ENCODE data around the gene CMTR1. TPM values are rescaled to one million over a fixed set of nuclear protein-coding genes. Genes with fewer than 3 reads are reported as not detected.
"Not testable (repeated sequence)": the region's sequence is repeated elsewhere in the genome, so short reads cannot be mapped to it uniquely, and the experiment has no call there.

CMTR1 gene, protein sequence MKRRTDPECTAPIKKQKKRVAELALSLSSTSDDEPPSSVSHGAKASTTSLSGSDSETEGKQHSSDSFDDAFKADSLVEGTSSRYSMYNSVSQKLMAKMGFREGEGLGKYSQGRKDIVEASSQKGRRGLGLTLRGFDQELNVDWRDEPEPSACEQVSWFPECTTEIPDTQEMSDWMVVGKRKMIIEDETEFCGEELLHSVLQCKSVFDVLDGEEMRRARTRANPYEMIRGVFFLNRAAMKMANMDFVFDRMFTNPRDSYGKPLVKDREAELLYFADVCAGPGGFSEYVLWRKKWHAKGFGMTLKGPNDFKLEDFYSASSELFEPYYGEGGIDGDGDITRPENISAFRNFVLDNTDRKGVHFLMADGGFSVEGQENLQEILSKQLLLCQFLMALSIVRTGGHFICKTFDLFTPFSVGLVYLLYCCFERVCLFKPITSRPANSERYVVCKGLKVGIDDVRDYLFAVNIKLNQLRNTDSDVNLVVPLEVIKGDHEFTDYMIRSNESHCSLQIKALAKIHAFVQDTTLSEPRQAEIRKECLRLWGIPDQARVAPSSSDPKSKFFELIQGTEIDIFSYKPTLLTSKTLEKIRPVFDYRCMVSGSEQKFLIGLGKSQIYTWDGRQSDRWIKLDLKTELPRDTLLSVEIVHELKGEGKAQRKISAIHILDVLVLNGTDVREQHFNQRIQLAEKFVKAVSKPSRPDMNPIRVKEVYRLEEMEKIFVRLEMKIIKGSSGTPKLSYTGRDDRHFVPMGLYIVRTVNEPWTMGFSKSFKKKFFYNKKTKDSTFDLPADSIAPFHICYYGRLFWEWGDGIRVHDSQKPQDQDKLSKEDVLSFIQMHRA
- polyA plus RNA-seq (2013, experiment 1 of 2; ENCODE audit: insufficient read length): 25.1 TPM
- 21.1 TPM for polyA plus RNA-seq (2013, experiment 2 of 2; ENCODE audit: insufficient read length)

DNA sequence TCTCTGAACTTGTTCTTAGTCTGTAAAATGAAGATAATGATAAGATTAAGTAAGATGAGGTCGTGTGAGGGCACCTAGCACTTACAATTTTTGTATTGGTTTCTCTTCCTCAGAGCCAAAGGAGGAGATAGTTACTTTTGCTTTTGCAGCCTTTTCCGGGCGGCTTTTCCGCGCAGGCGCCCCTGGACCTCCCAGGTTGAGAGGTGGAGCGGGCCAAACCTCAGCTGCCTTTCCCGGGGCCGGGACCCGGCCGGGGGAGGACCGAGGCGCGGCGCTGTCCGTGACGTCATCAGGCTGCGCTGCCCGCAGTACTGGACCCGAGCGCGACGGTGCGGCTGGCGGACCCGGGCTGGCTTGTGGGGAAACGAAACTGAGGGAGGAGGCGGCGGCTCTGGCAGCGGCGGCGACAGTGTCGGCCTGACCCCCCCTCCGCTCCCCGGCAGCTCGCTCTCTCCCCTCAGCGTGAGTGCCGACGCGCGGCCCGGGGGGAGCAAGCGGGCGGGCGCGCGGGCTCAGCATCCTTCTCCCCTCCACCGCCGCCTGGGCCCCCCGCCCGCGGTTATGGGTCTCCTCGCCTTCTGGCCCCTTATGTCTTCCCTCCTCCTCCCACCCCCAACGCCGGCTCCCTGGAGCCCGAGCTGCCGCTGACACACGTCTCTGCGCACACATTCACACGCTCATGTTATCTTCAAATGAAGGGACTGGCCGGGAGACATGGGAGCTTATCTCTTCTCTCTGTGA is at the start of gene CMTR1:
Gene CMTR1 (plus strand): TSS at position 306 of the 741 bp plus-strand sequence. CDS start 2,409 bp downstream, outside the sequence.
- DNase-seq: peak; percentile 90

DNA sequence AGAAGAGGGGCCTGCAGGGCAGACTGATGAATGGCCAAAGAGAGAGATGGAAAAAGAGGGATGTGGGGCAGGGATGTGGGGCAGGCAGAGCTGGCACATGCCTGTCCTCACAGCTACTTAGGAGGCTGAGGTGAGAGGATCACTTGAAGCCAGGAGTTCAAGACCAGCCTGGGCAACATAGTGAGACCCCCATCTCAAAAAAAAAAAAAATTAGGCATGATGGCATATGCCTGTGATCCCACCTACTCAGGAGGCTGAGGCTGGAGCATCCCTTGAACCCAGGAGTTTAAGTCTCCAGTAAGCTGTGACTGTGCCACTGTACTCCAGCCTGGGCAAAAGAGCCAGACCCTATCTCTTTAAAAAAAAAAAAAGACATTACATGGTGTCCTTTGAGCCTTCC is 44.4 kb upstream of the CMTR1 start:
- no peak for DNase-seq

DNA sequence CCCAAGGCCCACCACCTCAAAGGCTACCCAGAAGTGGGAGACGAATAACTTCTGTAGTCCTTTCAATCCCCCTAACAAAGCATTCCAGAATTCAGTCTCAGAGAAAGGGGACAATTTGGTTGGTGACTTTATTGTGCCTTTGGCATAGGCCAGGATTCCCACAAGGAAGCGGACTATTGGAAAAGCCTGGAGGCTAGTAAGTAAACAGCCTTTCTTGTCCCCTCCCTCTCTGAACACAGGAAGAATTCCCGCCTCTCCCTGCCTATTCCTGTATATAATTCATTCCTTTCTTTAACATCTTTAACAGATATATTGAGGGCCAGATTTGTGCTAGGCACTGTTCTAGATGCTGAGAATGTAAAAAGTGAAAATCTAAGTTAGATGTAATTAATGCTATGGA is 43.2 kb upstream of the CMTR1 start:
- DNase-seq: no peak

DNA sequence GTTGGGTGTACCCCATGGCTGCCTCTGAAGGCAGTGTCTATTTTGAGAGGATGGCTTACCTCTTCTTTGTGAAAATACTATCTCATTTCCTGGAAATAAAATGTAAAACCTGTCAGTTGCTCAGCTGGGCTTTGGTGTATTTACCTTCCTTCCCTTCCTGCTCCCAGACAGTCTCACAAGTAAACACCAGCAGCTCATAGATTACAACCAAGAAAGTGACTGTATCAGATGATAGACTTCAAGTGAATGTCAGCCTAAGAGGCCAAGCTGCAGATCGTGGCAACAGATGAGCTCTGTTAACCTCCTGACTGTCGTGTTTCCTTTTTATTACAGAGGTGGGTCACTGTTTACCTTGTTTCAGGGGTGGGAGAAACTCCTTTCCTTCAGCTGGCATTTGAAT is 41.9 kb upstream of the CMTR1 start:
- no peak for DNase-seq

DNA sequence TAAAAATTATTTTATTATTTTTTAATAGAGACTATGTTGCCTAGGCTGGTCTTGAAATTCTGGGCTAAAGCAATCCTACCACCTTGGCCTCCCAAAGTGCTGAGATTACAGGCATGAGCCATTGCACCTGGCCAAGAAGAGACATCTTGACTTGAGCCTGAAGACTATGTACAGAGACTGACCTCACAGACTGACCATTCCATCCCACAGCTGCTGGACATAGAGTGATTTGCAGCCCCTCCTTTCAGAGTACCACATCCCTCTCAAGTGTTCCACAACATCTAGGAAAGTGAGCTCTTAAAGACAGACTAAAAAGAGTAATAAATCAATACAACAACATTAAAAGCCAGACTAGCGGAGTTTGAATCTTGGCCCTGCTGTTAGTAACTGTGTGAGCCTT is 40.2 kb upstream of the CMTR1 start:
- DNase-seq: no peak

DNA sequence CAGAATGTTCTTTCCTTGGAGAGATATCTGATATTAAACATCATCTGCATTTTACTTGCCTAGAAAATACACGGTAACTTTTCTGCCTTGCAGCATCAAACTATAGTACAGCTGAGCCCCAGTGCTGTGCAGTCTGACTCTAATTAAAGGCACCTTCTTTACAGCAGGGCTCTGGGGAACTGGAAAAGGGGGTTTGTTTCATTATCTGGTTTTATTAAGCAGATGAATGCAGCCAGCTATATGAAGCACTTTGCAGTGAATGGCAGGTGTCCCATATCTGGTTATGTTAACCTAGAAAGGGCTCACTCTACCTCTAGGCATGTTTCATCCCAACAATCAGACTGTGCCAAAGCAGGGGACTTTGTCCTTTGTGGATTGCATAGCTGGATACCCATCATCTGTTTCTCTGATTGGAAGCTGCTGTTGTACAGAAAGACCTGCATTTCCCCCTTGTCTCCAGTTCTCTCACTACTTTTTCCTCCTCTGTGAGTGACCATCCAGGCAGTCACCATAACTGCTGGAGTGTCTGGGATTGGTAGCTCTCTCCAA is 39.6 kb upstream of the CMTR1 start:
- DNase-seq: no peak

DNA sequence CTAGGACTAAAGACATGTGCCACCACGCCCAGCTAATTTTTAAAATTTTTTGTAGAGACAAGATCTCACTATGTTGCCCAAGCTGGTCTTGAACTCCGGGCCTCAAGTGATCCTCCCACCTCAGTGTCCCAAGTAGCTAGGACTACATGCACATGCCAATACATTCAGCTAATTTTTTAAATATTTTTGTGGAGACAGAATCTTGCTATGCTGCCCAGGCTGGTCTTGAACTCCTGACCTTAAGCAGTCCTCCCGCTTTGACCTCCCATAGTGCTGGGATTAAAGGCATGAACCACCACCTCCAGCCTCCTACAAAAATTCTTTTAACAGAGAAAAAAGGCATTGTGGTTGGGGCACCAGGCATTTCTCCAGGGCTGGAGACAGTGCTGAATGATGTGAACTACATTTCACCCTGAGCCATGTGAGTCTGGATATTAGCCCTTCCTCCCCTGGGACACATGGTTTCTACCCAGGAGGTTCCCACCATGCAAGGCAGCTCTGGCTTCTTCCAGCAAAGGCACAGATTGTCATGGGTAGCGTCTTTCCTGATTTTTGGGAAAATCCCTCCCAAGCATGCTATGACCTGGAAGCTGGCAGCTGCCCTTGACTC is 36.3 kb upstream of the CMTR1 start:
- DNase-seq: peak; percentile 76

DNA sequence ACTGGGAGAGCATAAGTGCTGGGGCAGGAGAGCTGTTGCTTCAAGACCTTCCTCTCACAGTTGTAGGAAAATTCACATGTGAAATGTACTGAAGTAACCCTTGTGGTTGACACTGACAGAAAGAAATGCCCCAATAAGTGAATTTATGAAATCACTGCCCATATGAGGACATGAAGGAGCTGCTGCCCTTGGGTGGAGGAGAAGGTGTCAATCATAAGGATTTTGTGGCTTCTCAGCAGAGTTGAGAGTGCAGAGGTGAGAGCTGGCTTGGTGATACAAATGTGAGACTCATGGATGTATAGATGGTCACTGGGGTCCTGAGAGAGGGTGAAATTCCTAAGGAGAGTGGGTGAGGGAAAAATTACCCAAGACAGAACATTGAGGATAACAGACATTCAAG is 33.9 kb upstream of the CMTR1 start:
- DNase-seq: no peak

DNA sequence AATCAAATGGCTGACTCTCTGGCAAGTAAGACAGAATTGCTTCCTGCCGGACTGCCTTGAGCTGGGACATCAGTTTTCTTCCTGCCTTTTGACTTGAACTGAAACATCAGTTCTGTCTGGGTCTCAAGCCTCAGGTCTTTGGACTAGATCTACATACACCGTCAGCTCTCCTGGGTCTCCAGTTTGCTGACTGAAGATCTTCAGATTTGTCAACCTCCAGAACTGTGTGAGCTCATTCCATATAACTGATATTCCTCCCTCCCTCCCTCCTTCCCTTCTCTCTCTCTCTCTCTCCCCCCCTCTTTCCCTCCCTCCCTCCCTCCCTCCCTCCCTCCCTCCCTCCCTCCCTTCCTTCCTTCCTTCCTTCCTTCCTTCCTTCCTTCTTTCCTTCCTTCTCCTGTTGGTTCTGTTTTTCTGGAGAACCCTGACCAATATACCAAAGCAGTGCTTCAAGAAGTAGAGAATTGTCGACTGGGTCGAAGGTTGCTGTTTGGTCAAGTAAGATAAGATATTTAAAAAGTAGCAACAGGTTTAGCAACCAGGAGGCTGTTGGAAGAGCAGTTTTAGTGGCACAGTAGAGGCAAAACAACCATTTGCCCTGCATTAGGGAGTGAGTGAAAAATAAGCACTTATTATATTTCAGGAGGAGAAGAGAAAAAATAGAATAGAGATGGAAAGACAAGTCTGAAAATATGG is 33.1 kb upstream of the CMTR1 start:
- no peak for DNase-seq

DNA sequence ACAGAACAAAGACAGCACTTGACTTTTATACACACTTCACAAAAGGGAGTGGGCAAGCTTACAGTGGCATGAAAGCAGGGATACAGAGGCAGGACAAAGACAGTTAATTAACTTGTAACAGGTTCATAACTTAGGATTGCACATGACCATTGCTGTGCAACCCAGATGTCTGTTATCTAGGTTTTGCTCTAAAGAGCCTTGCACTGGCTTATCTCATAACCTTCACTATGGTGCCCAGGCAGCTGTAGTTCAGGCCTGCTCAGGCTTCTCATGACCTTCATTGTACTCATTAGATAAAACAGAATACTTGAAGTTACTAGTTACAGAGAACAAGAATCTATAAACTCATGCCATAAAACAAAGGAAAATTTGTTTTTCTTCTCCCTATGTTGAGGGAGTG is 31.4 kb upstream of the CMTR1 start:
- not testable (repeated sequence) for DNase-seq

DNA sequence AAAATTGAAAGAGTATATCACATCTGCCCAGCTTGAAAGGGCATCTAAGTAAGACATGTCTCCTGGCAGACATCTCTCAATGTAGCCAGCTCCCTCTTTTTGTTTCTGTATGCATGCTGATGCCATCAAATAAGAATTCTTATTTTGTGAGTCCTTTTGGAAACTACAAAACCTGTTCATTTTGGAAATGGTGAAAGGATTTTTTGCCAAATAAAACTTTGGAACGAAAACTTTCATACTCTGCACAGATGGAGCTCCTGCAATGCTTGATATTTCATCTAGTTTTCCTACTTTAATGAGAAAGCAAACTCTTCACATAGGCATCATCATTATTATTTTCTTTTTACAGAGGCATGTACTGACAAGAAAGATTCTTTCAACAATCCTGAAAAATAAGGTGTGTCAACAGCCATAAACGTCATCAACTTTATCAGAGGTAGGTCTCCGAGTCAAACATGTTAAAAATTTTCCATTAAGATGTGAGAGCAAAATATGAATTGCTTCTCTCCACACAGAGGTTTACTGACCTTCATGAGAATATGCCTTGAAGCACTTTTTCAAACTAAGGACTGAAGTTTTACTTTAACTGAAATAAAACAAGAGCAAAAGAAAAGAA is 26.2 kb upstream of the CMTR1 start:
- no peak for DNase-seq

DNA sequence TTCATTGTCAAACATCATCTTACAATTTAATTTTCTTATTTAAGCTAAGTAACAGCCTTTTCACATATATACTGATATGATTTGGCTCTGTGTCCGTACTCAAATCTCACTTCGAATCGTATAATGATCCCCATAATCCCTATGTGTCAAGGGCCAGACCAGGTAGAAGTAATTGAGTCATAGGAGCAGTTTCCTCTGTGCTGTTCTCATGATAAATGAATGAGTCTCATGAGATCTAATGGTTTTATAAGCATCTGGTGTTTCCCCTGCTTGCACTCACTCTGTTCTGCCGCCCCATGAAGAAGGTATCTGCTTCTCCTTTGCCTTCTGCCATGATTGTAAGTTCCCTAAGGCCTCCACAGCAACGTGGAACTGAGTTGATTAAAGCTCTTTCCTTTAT is 25.1 kb upstream of the CMTR1 start:
- no peak for DNase-seq

DNA sequence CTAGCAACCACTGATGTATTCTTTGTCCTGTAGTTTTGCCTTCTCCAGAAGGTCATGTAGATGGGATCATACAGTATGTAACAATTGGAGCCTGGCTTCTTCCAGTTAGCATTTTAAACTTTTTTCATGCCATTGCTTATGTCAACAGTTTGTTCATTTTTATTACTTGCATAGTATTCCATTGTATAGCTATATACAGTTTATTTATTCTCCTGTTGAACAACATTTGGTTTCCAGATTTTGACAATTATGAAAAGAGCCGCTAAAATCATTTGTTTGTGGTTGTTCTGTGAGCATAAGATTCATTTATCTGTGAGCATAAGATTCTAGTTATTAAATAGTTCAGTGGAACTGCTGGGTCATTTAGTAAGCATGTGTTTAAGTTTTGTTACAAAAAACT is 23.5 kb upstream of the CMTR1 start:
- DNase-seq: no peak

DNA sequence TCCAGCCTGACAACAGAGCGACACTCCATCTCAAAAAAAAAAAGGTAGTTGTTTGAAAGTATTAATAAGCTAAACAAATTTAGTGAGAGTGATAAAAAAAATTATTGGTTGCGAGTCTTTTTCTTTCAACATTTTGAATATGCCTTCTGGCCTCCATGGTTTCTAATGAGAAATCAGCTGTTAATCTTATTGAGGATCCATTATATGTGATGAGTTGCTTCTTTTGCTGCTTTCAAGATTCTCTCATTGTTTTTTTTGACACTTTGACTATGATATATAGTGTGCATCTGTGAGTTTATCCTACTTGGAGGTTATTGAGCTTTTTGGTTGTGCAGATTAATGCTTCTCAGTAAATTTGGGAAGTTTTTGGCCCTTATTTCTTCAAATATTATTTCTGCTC is 15.6 kb upstream of the CMTR1 start:
- no peak for DNase-seq

DNA sequence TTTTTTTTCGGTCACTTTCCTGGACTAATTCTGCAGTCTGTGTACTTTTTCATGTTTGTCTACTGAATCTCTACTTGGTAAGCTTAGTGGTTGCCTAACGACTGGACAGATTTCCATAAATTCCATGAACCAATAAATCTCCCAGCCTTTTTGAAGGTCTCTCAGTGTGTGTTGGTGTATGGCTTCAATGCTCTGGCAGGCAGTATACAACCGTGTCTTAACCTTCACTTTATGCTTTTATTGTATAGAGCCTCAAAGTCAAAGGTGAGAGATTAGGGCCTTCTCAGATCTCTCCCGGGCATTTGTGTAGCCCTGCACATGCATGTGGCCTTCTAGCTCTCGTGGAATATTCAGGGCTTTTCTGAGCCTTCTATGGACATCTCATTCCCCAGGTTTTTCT is 14.3 kb upstream of the CMTR1 start:
- DNase-seq: no peak

DNA sequence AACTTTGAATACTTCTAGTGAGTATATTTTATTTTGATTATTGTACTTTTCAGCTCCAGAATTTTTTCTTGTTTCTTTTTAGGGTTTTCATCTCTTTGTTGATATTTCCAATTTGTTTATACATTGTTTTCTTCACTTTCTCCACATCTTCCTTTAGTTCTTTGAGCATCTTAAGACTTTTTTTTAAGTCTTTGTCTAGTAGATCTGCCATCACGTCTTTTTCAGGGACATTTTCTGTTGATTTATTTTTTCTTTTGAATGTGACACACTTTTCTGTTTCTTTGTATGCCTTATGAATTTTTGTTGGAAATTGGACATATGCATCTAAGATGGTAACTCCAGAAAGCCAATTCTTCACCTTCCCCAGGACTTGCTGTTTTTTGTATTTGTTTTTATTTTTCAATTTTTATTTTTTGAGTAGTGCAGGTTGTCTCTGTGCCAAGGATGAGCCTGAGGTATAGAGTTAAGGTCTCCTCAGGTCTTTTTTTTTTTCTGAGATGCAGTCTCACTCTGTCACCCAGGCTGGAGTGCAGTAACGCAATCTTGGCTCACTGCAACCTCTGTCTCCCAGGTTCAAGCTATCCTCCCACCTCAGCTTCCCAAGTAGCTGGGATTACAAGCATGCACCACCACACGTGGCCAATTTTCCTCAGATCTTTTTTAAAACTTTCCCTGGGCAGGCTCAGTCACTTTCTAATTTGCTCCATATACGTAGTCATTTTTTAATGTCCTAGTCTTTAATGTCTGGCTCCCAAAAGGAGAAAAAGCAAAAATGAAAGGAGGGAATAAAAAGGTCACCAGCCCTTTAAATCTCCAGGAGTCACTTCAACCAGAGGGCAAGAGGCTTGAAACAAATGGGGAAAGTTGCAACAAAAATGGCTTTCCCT is 6.7 kb upstream of the CMTR1 start:
- no peak for DNase-seq

DNA sequence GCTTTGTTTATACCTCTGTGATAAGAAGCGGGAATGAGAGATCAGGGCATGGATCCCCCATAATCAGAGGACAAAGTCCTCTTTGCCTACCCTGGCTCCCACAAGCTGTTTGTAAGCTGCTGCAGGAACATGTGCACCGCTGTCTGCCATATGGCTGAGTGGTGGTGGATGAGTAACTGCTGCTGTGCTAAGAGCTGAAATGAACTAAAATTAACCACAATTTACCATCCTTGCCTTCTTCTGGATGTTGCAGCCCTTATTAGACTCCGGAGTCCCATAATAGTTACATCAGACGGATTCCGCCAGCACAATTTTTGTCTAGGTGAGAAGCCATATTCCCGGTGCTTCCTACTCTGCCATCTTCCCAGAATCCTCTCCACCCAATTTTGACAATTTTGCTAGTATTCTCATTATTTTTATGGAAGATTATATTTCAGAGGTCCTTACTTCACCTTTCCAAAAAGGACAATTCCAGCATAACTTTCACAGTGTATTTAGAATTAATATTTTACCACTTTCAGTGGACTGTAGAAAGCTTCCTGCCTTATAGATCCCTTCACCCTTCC is 6.0 kb upstream of the CMTR1 start:
- no peak for DNase-seq

DNA sequence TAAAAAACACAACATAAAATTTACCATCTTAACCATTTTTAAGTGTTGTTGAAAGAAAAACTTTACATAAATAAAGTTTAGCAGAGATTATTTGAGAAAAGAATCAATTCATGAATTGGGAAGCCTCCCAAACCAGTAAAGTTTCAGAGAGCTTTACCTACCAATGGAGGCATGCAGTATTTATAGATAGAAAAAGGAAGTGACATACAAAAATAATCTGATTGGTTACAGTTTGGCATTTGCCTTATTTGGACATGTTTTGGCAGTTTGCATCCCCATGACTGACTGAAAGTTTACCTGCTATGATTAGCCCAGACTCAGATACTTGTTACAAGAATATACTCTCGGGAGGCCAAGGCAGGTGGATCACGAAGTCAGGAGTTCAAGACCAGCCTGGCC is 3.7 kb upstream of the CMTR1 start:
- DNase-seq: no peak

DNA sequence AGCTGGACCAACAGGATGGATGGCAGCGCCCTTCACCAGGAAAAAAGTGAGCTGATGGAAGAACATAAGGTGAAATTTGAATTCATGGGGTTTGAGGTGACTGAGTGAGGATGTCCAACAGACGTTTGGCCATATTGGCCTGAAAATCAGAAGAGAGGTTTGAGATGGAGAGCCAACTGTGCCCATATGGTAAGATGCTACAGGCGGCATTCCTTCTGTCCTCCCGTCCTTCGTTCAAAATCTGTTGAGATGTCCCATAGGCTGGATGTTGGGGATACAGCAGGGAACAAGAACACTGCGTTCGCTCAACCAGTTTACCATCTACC is 468 bp upstream of the CMTR1 start:
- no peak for DNase-seq
